HG03139 (cell line): ENCODE measurements around the gene NLK.
"Not testable (repeated sequence)": the region's sequence is repeated elsewhere in the genome, so short reads cannot be mapped to it uniquely, and the experiment has no call there.

Experiments
- ATAC-seq: cut with Tn5 transposase; IDR thresholded peaks from one replicate; pipeline ENCODE4 v1.9.1; 2021; ENCODE audit not compliant: unreplicated experiment

Gene NLK

DNA sequence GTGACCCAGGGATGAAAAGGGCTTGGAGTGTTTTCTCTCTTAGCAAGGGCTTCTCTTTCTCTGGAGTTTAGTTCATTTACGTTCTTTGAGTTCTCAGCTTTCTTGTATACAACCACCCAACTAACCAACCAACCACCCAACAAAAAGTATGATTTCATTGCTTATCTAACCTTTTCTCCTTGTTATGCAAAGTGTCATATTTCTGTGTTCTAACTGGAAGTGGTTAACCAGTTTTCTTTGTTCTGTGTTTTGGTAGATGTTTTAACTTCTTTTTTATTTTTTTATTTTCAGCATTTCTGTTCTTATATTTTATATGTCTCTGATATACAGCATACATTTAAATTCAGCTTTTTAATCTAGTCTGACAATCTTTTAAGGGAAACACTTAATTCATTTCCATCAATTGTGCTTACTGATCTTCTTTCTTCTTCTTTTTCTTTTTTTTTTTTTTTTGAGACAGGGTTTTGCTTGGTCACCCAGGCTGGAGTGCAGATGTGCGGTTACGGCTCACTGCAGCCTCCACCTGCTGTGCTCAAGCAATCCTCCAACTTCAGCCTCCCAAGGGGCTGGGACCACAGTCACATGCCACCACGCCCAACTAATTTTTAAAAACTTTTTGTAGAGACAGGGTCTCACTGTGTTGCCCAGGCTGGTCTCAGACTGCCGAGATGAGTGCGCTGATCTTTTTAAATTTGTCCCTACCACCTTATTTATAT is 29.6 kb downstream of the NLK start:
- ATAC-seq, result no peak

DNA sequence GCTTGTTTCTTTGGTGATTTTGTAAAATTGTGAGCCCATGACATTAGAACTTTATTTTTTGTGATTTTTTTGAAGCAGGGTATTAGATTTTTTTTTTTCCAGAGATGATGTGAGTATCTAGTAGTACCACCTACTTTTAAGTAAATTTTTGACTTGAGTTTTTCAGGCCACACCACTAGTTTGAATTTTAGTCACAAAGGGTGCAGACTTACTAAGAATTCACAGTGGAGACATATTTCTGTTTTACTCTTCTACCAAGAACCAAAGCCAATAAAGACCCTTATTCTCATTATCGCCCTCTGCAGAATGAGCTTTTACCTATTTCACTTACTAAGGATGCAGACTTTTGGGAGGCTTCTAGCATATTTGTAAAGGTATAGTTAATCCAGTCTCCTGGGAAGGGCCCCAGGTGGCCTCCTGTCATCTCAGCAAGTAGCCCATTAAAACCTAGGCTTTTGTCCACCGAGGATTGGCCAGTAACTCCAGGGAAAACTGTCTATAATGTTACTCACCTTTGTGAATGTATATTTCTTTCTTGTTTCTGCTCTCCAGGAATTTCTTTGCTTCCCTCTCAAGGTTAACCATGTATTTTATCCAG is 30.6 kb downstream of the NLK start:
- ATAC-seq, result no peak

DNA sequence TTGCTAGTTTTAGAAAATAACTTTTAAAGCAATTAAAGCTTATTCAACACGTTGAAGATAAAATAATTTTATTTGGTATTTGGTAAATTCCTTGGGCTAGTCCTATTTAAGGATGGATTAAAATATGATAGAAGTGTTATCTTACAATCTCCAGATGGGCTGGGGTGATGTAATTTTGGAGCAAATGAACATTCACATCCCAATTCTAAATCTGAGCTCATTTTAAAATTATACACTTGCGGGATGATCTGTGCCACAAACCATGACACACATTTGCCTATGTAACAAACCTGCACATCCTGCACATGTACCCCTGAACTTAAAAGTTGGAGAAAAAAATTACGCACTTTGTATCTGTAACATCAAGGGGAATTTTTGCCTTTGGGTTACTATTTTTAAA is 31.5 kb downstream of the NLK start:
- ATAC-seq, result no peak

DNA sequence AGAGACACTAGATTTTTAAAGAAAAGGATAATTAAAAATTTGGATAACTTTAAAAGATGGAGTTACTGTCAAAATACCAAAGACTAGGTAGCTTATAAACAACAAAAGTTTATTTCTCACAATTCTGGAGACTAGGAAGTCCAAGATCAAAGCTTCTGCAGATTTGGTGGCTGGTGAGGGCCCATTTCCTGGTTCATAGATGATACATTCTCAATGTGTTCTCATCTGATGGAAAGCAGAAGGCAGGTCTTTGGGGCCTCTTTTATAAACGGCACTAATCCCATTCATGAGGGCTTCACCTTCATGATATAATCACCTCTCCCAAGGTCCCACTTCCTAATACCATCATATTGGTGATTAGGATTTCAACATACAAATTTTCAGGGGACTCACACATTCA is 33.7 kb downstream of the NLK start:
- ATAC-seq, result no peak

DNA sequence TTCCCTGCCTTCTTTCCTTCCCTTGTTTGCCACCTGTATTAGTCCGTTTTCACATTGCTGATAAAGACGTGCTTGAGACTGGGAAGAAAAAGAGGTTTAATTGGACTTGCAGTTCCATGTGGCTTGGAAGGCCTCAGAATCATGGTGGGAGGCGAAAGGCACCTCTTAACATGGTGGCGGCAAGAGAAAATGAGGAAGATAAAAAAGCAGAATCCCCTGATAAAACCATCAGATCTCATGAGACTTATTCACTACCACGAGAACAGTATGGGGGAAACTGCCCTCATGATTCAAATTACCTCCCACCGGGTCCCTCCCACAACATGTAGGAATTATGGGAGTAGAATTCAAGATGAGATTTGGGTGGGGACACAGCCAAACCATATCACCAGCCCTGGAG is 34.7 kb downstream of the NLK start:
- ATAC-seq, result not testable (repeated sequence)

DNA sequence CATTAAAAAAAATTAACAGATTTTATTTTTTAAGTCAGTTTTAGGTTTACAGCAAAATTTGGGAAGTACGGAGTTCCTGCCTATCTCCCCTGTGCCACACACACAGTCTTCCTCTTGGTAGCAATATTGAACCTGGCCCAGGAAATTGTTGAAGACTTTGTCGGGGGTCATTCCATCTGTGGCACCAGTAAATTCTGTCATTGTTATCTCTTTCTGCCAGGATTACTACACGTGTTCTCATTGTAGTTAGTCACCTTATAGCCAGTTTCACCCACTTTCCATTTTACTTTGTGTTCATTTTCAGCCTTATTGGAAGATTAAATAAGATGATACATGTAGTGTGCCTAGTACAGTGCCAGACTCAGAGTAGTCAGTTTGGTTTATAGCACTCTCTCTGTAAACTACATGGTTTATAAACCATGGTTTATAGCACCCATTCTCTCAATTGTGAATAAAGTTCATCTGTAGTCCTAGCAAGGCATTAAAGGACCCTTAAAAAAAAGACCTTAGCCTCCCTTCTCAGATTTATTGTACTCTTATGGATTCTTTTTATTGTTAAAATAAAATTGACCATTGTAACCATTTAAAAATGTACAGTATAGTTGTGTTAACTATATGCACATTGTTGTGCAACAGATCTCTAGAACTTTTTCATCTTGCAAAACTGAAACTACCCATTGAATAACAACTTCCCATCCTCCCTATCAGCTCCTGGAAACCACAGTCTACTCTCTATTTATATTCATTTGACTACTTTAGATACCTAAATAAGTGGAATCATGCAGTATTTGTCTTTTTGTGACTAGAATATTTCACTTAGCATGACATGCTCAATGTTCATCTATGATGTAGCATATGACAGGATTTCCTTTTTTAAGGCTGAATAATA is 36.1 kb downstream of the NLK start:
- no peak for ATAC-seq

DNA sequence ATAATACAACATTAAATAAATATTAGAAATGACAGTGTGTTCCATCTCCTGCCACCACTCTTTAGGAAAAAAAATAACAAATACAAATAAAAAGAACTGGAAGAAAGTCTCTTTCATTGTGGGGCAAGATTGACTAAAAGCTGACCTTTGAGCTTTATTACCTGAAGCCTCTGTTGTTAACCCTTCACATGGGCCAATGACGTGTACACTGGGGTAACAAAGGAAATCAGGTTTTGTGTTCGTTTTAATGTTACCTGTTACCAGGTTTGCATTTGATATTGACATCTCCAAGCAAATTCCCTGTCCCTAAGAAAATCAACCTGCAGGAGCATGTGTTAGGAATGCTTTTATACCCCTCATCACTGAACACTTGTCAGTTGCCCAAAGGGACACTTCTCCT is 39.0 kb downstream of the NLK start:
- ATAC-seq, result no peak

DNA sequence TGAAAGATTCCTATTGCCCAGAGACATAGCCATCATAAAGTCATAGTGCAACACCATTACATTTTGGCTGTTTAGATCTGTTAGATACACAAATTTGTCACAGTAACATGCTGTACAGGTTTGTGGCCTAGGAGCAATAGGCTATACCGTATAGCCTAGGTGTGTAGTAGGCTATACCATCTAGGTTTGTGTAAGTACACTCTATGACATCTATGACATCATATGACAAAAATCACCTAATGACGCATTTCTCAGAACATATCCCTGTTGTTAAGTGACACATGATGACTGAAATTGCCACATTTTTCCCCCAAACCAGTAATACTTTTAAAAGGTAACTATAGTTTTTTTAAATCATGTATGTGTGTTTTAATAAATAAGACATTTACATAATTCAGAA is 43.3 kb downstream of the NLK start:
- no peak for ATAC-seq

DNA sequence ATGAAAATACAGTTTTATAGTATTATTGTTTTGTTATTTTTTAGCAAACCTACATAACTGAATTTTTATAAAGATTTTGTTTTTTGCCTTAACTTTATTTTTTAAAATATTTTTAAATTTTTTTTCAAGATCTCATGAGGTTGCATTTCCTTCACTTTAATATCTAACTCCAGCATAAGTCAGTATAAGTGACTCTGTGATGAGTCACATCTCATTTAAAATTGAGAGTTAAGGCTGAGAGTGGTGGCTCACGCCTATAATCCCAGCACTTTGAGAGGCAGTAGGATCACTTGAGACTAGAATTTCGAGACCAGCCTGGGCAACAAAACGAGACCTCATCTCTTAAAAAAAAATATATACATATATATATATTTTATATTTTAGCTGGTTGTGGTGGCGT is 44.0 kb downstream of the NLK start:
- ATAC-seq, result no peak

DNA sequence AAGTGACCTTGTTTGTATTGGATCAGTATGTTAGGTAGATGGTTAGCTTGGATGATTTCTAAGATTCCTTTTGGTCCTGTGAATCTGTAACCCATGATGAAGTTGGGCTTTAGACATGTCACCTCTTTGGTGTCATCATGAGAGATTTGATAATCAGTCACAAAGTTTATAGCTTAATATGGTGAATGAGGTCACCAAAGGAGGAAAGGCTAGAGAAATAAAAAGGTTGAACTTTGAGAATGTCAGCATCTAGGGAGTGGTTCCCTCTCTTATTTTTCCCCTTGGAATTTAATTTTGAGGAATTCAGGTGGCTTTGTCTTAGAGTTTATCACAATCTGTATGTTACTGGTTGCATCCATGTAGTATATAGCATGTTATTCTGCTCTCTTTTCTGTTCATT is 45.3 kb downstream of the NLK start:
- no peak for ATAC-seq

DNA sequence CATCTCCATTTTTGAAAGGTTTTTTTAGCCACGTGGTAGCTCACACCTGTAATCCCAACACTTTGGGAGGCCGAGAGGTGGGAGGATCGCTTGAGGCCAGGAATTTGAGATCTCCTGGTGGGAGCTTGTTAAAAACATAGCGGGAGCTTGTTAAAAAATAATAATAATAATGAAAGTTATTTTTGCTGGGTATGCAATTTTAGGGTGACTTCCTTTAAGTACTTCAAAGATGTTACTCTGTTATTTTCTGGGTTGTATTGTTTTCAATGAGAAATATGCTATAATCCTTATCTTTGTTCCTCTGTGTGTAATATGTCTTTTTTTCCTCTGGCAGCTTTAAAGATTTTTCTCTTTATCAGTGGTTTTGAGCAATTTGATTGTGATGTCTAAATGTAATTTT is 48.1 kb downstream of the NLK start:
- no peak for ATAC-seq

DNA sequence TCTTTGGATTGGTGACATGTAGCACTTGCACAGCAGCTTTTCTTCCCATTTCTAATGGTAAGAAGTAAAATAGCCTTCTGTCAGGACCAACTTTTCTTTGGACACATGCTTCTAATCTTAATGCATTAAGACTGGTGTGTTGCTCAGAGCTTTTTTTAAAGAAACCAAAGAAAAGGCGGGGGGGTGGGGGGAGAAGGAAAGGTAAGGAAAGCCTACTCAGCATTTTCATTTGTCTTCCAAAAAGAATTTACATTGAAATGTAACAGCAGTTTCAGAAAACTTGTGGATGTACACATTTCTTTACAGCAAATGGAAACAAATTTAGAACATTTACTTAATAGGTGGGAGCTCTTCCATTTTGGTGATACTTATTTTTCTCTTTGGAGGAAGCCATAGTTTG is 49.6 kb downstream of the NLK start:
- ATAC-seq, result no peak

DNA sequence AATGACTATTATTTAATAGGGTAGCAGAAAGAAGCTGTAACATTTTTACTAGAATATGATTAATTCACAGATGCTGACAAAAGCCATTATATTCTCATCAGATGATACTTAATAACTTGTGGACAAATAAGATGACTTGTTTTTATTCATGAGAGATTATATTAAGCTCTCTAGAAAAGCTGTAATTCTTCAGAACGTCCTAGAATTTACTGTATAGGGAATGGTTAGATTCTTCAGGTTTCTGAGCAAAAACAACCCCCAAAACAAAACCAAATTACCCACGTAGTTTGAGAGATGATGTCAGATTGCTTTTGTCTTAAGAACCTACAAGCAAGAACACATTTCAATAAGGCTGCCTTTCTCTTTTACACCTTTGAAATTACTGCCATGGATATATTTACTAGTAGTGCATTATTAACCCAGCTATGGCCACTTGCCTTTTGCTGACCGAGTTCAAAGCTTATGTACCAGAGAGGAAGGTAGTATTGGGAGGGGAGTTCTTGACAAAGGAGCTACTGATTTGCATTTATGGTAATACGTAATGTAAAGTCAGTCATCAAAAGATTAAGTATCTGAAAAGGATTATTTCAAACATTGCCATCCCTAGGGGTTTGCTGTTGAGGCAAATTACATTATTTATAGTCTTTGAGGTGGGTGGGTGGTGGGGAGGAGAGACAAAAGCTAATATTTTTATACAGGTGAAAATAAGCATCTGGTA is 51.7 kb downstream of the NLK start:
- ATAC-seq, result no peak

DNA sequence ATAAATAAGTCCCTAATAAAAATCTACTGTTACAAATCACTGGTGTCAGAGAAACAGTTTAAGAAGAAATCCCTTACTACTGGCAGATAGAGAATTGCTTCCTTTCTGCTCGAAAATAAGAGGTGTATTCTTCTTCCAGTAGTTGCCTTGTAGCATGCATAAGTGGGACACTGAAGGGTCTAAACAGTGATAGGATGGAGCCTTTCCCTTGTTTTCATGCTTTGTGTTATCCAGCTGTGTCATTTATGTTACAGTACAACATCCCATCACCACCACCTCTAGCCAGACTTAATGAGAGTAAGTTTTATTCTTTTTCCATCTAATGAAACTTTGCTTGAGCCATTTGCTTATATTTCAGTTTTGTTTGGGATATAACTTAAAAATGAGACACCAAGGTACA is 54.3 kb downstream of the NLK start:
- no peak for ATAC-seq

DNA sequence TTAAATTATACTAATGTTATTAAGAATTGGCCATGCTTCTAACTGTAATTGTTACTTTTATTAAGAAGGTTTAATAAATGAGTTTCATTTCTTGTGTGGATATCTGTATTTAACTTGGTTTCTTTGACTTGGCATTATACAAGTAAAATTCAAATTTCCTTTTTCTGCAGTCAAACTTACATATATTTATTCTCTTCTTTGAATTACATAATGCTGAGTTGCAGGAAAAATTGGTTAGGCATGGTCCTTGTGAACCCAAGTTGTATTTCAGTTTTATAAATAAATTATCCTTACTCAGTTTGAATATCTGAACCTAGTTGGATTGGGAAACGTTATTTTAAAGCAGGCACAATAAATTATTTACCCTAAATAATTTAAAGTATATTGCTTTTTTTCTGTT is 54.8 kb downstream of the NLK start:
- ATAC-seq, result no peak

DNA sequence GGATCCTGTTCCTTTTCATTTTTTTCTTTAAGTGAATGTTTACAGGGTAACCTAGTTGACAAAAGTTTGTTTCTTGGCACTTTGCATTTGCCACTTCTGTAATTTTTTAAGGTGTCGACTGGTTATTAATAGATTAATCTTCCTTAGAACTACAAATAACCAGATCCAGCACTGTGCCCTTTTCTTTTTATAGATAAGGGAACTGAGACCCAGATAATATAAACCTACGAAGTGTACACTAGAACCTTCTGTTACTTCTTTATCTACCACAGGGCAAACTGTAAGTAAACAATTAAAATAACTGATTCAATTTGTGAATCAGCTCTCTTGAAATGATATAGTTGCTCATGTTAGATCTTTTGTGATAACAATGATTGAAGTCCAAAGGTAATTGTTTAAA is 55.4 kb downstream of the NLK start:
- no peak for ATAC-seq

DNA sequence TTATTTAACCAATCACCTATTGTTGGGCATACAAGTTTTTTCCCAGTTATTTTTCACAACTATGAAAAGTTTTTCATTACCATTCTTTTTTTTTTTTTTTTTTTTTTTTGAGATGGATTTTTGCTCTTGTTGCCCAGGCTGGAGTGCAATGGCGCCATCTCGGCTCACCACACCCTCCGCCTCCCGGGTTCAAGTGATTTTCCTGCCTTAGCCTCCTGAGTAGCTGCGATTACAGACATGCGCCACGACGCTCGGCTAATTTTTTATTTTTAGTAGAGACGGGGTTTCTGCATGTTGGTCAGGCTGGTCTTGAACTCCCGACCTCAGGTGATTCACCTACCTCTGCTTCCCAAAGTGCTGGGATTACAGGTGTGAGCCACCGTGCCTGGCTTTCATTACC is 56.1 kb downstream of the NLK start:
- not testable (repeated sequence) for ATAC-seq

DNA sequence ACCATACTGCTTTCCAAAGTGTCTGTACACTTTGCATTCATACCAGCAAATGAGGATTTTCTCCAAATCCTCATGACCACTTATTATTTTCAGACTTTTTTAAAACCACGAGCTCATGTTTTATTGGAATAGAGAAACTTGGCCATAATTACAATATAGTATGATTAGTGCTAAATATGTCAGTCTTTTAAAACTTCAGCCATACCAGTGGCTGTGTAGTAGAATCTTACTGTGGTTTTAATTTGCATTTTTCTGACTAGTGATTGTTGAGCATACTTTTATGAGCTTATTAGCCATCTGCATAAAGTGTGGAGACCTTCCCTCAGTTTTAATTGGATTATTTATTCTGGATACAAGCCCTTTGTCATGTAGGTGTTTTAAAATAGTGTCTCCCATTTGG is 57.8 kb downstream of the NLK start:
- ATAC-seq, result no peak

DNA sequence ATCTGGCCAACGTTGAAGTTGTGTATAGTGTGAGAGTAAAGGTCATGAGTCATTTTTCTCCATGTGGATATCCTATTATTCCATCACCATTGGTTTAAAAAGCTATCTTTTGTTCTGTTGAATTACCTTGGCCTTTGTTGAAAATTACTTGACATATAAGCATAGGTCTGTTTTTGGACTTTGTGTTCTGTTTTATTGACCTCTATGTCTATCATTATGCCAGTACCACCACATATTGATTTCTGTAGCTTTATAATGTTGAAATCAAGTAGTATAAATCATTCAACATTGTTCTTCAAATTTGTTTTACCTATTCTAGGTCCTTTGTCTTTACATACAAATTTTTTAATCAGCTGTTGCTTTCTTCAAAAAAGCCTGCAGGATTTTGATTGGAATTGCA is 58.5 kb downstream of the NLK start:
- ATAC-seq, result no peak

DNA sequence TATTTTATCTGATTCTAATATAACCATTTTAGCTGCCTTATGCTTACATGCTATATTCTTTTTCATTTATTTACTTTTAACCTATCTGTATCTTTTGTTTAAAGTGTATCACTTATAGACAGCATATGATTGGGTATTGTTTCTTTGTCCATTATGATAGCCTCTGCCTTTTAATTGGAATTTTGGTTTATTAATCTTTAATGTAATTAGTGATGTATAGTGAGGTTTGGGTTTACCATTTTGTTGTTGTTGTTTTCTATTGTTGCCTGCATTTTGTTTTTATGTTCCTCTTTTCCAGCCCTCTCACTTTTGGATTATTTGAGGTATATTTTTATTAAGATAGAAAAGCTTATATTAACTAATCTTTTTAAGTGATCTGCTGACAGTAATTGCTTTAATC is 59.4 kb downstream of the NLK start:
- no peak for ATAC-seq

DNA sequence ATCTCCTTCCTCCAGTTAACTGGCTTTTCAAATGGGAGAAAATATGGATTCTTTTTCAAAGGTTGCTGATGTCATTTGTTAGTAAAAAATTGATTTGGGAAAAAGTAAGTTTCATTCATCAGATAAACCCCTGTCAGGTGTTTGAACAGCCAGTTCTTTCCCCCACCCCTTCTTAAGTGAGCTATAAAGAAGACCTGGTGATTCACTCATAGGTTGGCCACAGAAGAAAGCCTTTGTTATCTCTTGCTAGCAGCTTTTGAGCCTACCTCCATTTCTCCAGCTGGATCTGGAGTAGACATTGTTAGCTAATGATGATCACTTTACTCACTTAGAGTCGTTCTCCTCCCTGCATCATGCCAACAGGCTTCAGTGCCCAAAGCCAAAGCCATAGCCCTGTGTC is 63.0 kb downstream of the NLK start:
- ATAC-seq, result no peak

DNA sequence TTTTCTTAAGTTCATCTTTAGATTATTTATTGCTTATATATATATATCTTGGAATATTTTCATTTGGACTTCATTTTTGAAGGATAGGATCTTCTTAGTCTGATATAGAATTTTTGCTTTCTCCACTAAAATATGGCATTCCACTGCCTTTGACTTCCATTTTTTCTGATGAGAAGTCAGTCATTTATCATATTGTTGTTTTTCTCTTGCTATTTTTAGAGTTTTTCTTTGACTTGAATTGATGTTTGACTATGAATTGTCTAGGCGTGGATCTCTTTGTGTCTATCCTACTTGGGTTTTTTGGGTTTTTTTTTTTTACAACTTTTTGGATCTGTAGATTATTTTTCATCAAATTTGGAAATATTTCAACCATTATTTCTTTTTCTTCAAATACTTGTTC is 67.7 kb downstream of the NLK start:
- no peak for ATAC-seq
